GM12891 (cell line): Measurements from ENCODE around the gene NUDT8.

Source experiments
- PAX5 ChIP-seq: IDR thresholded peaks from 2 replicates; pipeline ENCODE4 v1.6.1; 2011; ENCODE audit warnings: low read length, moderate library complexity, mild to moderate bottlenecking; ENCODE audit not compliant: insufficient read depth, severe bottlenecking
- POLR2A ChIP-seq: IDR thresholded peaks from 2 replicates; pipeline ENCODE4 v1.6.1; 2011; ENCODE audit warnings: low read depth, low read length, control low read depth
- POLR2AphosphoS5 ChIP-seq: IDR thresholded peaks from 2 replicates; pipeline ENCODE4 v1.6.1; 2011; ENCODE audit warnings: low read depth, low read length, control low read depth
- SPI1 ChIP-seq: IDR thresholded peaks from 2 replicates; pipeline ENCODE4 v1.6.1; 2011; ENCODE audit warnings: low read depth, low read length, control low read depth
- TAF1 ChIP-seq: IDR thresholded peaks from 2 replicates; pipeline ENCODE4 v1.6.1; 2011; ENCODE audit warnings: low read depth, low read length, control low read depth

- TF ChIP-seq POLR2A (no peak), TAF1 (no peak), POLR2AphosphoS5 (no peak), SPI1 (no peak), PAX5 (no peak)
These were observed 5.4 kb upstream of the NUDT8 start for GRCh38 chr11:67635231-67635521.
